Brain microvascular endothelial cell (primary cell): ENCODE results near the gene AKR1A1.

ENCODE experiments used
- DNase-seq: peaks from one replicate; pipeline ENCODE4 v3.0.0-alpha.2; 2020
- H3K27ac ChIP-seq: fragments of 250-450 bp; sonication (Bioruptor Pico); 2 replicates; pipeline ENCODE4 v1.5.1; 2020; ENCODE audit warnings: mild to moderate bottlenecking, moderate library complexity
- H3K27me3 ChIP-seq: fragments of 250-450 bp; sonication (Bioruptor Pico); replicated peaks from 2 replicates; pipeline ENCODE4 v1.5.1; 2020; ENCODE audit warnings: mild to moderate bottlenecking
- H3K36me3 ChIP-seq: fragments of 250-450 bp; sonication (Bioruptor Pico); replicated peaks from 2 replicates; pipeline ENCODE4 v1.5.1; 2020; ENCODE audit warnings: mild to moderate bottlenecking
- H3K4me3 ChIP-seq: 2 replicates; pipeline ENCODE4 v1.5.1; 2011; ENCODE audit warnings: low read depth, mild to moderate bottlenecking, control low read depth, low read length, moderate library complexity
- in situ Hi-C: cut with HindIII; loops from 2 replicates; pipeline ENCODE4 v1.10.0; 2017; ENCODE audit warnings: low sequenced_read_pairs, low pct_ligation_motif_present
- TF ChIP-seq, protein P1 (sequence below): IDR thresholded peaks from 2 replicates; pipeline ENCODE4 v1.5.1; 2011; ENCODE audit warnings: low read depth, mild to moderate bottlenecking, moderate library complexity, low read length, control low read depth, inconsistent platforms; ENCODE audit errors: missing control alignments

The AKR1A1 gene

DNA sequence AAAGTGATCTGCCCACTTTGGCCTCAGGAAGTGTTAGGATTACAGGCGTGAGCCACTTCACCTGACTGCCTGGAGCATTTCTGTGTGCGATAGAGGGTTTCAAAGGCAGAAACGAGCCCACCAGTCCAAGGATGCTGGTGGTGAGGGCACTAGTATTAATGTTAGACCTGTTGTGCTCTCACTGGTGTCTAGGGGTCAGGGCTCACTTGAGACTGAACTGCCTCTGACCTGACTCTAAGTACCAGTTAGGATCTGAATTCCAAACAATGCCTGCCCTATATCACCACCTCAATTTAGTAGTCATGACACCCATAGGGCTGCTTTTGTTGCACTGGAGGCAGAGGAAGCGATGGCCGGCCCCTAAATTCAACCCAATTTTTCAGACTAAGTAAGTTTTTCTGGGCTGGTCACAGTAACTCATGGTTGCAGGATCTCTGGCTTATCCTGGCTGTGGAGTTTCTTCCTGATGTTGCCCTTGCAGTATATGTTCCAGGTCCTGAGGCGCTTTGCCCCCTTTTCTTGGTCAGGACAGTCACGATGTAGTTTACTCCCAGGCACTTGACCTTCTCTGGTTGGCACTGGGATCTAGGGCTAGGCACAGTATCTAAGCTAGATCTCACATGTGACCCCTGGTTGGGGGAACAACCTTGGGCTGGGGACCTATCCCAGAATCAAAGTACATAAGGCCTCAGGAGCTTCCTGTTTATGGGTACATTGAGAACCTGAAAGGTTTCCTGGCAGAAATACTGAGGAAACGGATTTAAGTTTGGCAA, 68.7 kb downstream of the AKR1A1 start:
- in situ Hi-C loops: no loop called here
- no peak for DNase-seq
- TF ChIP-seq, protein P1, sequence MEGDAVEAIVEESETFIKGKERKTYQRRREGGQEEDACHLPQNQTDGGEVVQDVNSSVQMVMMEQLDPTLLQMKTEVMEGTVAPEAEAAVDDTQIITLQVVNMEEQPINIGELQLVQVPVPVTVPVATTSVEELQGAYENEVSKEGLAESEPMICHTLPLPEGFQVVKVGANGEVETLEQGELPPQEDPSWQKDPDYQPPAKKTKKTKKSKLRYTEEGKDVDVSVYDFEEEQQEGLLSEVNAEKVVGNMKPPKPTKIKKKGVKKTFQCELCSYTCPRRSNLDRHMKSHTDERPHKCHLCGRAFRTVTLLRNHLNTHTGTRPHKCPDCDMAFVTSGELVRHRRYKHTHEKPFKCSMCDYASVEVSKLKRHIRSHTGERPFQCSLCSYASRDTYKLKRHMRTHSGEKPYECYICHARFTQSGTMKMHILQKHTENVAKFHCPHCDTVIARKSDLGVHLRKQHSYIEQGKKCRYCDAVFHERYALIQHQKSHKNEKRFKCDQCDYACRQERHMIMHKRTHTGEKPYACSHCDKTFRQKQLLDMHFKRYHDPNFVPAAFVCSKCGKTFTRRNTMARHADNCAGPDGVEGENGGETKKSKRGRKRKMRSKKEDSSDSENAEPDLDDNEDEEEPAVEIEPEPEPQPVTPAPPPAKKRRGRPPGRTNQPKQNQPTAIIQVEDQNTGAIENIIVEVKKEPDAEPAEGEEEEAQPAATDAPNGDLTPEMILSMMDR: no peak
- peaks cover 44% of the 10 kb centered on the region for H3K36me3 ChIP-seq
- H3K4me3 ChIP-seq: no peak overlapping the region
- H3K27ac ChIP-seq: no peak overlapping the region
- H3K27me3 ChIP-seq: no peaks in the 10 kb centered on the region
